Mucosa of descending colon (tissue), 3 donors: ENCODE data around the gene PTPN2. TPM values are rescaled to one million over a fixed set of nuclear protein-coding genes. Genes with fewer than 3 reads are reported as not detected.

Experiments used
- ATAC-seq: fragments of 200-7000 bp; cut with Tn5 transposase; one replicate; pipeline ENCODE4 v1.9.1; 2020; ENCODE audit warnings: mild to moderate bottlenecking, moderate library complexity
- DNase-seq, 3 donors: peaks; one replicate each; pipeline ENCODE4 v3.0.0-alpha.2; 2020
- H3K36me3 ChIP-seq: fragments of 200-600 bp; one replicate; pipeline ENCODE4 v1.8.0; 2021; ENCODE audit warnings: low read depth, mild to moderate bottlenecking
- H3K4me1 ChIP-seq: fragments of 200-600 bp; one replicate; pipeline ENCODE4 v1.8.0; 2021; ENCODE audit warnings: low read depth, mild to moderate bottlenecking
- H3K4me3 ChIP-seq: fragments of 200-600 bp; one replicate; pipeline ENCODE4 v1.8.0; 2021; ENCODE audit warnings: mild to moderate bottlenecking
- H3K9me3 ChIP-seq: fragments of 200-600 bp; one replicate; pipeline ENCODE4 v1.8.0; 2021; ENCODE audit warnings: mild to moderate bottlenecking
- intact Hi-C, 2 donors: fragments of 100-400 bp; cut with DNase I in 1 of 2; cut with micrococcal nuclease in 1 of 2; formaldehyde crosslinking; loops; one replicate each; pipeline versions ENCODE4 v1.11.0 to v1.11.1; 2022; cut with DNase I, micrococcal nuclease
- total RNA-seq, 3 donors: library from RNA; stranded (reverse); fragmentation: NEBNext Ultra II Directional in 2 of 3; extraction: Animal tissue kit (Norgen Biotek cat#: 25700) in 2 of 3; gene quantifications; one replicate each; pipeline versions ENCODE4 v1.2.1 to v1.2.4, GENCODE V29; 2021 to 2023
- TF ChIP-seq, protein P1 (sequence below): fragments of 200-600 bp; IDR thresholded peaks from one replicate; pipeline ENCODE4 v1.8.0; 2022; ENCODE audit warnings: antibody characterized with exemption, mild to moderate bottlenecking
- donor health status: DM: no; HTN: no; CAD: no; lungs with moderate emphysema.
- donor health status: DM: no; HTN: no; CAD: no.
- donor health status: DM: no; HTN: yes; CAD: no.

Gene PTPN2
- total RNA-seq, 3 donors from 2014 or later = 28.9 to 42.0 (median 38.4) TPM

DNA sequence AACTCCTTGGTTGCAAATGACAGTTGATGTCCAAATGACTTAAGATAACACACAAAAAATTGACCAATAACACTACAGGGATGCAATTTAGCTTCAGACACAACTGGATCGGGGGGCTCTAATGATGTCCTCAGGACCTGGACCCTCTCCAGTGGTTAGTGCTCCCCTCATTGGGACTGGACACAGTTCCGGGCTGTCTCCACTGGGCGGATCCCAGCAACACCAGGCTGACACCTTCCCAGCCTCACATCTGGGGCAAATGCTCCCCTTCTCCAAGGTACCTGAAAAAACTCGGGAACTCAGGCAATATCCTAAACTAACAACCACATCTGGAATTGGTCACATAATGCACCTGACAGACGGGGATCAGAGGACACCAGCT lies 132.5 kb downstream of the PTPN2 start:
- TF ChIP-seq, protein P1, sequence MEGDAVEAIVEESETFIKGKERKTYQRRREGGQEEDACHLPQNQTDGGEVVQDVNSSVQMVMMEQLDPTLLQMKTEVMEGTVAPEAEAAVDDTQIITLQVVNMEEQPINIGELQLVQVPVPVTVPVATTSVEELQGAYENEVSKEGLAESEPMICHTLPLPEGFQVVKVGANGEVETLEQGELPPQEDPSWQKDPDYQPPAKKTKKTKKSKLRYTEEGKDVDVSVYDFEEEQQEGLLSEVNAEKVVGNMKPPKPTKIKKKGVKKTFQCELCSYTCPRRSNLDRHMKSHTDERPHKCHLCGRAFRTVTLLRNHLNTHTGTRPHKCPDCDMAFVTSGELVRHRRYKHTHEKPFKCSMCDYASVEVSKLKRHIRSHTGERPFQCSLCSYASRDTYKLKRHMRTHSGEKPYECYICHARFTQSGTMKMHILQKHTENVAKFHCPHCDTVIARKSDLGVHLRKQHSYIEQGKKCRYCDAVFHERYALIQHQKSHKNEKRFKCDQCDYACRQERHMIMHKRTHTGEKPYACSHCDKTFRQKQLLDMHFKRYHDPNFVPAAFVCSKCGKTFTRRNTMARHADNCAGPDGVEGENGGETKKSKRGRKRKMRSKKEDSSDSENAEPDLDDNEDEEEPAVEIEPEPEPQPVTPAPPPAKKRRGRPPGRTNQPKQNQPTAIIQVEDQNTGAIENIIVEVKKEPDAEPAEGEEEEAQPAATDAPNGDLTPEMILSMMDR = no peak
- ATAC-seq = no peak

GRCh38 chr18:12750715-12751502 lies 133.1 kb downstream of the PTPN2 start:
- TF ChIP-seq, protein P1 = no peak
- intact Hi-C loops = no loop called here
- Histone ChIP-seq H3K4me1 (no peaks in the 10 kb centered on the region), H3K9me3 (no peaks in the 10 kb centered on the region), H3K4me3 (no peak overlapping the region), H3K36me3 (no peaks in the 10 kb centered on the region)
- ATAC-seq (no peak), DNase-seq (no peak)

More for the DNA sequence above, 132.5 kb downstream of the PTPN2 start:
- no peaks in the 10 kb centered on the region for H3K9me3 ChIP-seq
- no peaks in the 10 kb centered on the region for H3K36me3 ChIP-seq
- no peak overlapping the region for H3K4me3 ChIP-seq
- intact Hi-C loops = no loop called here
- no peaks in the 10 kb centered on the region for H3K4me1 ChIP-seq
- DNase-seq = no peak

DNA sequence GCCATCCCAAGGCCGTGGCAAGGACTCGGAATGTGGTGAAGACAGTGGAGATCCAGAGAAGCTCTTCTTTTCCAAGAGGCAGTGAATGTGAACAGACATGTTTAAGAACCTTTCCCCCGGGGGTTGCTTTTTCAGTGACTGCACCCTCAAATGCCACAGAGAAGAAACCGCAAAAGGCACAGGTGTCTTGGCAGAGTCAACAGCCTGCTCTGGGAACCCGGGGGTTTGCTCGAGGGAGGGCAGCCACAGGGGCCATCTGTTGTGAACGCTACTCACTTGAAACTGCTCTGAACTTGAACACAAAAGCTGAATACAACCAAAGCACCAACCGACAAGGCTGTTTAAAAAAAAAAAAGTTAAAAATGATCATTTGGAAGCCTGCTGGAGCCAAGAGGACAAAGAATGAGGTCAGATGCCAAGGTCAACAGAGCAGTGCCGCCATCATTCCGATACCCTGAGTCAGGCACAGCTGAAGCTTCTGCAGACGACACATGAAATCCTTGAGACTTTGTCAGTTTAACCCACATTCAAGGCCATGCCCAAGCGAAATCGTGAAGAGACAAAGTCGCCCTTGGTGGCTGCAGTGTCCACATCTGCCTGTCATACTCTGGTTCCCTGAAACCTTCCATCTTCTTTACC lies 133.8 kb downstream of the PTPN2 start:
- no peaks in the 10 kb centered on the region for H3K4me1 ChIP-seq
- peak in 1 of 3 donors; percentile 21 for DNase-seq
- no peaks in the 10 kb centered on the region for H3K36me3 ChIP-seq
- H3K4me3 ChIP-seq = no peak overlapping the region
- H3K9me3 ChIP-seq = no peaks in the 10 kb centered on the region
- TF ChIP-seq, protein P1 = no peak
- intact Hi-C loops = no loop called here
- ATAC-seq = no peak

DNA sequence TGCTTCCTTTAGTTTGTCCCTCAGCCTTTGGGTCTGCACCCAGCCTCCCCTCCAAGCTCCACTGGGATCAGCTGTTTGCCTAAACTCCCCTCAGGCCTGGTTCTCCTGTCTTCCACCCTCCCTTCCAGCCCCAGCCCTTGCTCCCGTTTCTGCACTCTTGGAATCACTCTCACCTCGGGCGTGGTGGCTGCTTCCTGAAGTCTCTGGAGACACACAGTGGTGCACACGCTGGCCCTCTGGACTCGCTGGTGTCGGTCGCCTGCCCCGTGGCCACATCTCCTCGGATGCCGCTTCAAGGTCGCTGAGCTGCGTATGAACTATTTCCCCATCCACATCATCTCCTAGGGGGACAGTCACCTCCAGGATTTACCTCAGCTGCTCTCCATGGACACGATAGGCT lies 134.9 kb downstream of the PTPN2 start:
- no peak for ATAC-seq

GRCh38 chr18:12748671-12749070 lies 135.4 kb downstream of the PTPN2 start:
- Histone ChIP-seq H3K36me3 (no peaks in the 10 kb centered on the region), H3K9me3 (no peaks in the 10 kb centered on the region), H3K4me1 (no peaks in the 10 kb centered on the region), H3K4me3 (no peak overlapping the region)
- intact Hi-C loops = no loop called here
- TF ChIP-seq, protein P1 = no peak
- ATAC-seq (no peak), DNase-seq (no peak)

More for the DNA sequence above, 134.9 kb downstream of the PTPN2 start:
- no peaks in the 10 kb centered on the region for H3K4me1 ChIP-seq
- no peaks in the 10 kb centered on the region for H3K36me3 ChIP-seq
- no peaks in the 10 kb centered on the region for H3K9me3 ChIP-seq
- intact Hi-C loops = no loop called here
- H3K4me3 ChIP-seq = no peak overlapping the region
- TF ChIP-seq, protein P1 = no peak
- no peak for DNase-seq
